Keratinocyte (primary cell): ENCODE data around the gene XAB2. TPM values are rescaled to one million over a fixed set of nuclear protein-coding genes. Genes with fewer than 3 reads are reported as not detected.

Source experiments
- DNase-seq: peaks from one replicate; pipeline ENCODE4 v3.0.0-alpha.2; 2011; ENCODE audit warnings: low read depth, missing footprints, low spot score
- FAIRE-seq: peaks from 2 replicates; lab custom pipeline; 2011; peaks lifted over from hg19 to GRCh38; lab: Jason Lieb, UNC
- H2AFZ ChIP-seq: 2 replicates; pipeline ENCODE4 v1.6.0; 2012; ENCODE audit warnings: low read length, control low read depth, inconsistent platforms; ENCODE audit not compliant: control insufficient read depth
- H3K27ac ChIP-seq: 2 replicates; pipeline ENCODE4 v1.5.1; 2011; ENCODE audit warnings: low read length; ENCODE audit not compliant: control insufficient read depth, insufficient read depth
- H3K27me3 ChIP-seq: 3 replicates; pipeline ENCODE4 v1.6.0; 2011; ENCODE audit warnings: low read length; ENCODE audit not compliant: control insufficient read depth, insufficient read depth; ENCODE audit errors: extremely low read depth
- H3K36me3 ChIP-seq, 2 experiments: 2 replicates in 1 of 2; 3 replicates in 1 of 2; pipeline ENCODE4 v1.5.1; 2011; ENCODE audit warnings: low read length in 2 of 2, mild to moderate bottlenecking in 1 of 2; ENCODE audit not compliant: control insufficient read depth in 2 of 2, insufficient read depth in 2 of 2; ENCODE audit errors: extremely low read depth in 1 of 2
- H3K4me1 ChIP-seq: 3 replicates; pipeline ENCODE4 v1.5.1; 2011; ENCODE audit warnings: low read length; ENCODE audit not compliant: control insufficient read depth, insufficient read depth; ENCODE audit errors: extremely low read depth
- H3K4me2 ChIP-seq: 3 replicates; pipeline ENCODE4 v1.6.0; 2011; ENCODE audit warnings: low read depth, low read length; ENCODE audit not compliant: control insufficient read depth, insufficient read depth; ENCODE audit errors: extremely low read depth
- H3K4me3 ChIP-seq, 3 experiments: fragments of 200-600 bp in 1 of 3; sonication (generic) in 1 of 3; 2 replicates in 2 of 3; 3 replicates in 1 of 3; pipeline ENCODE4 v1.5.1; 2011 to 2016; ENCODE audit warnings: low read length in 3 of 3, mild to moderate bottlenecking in 3 of 3, control low read depth in 2 of 3, inconsistent platforms in 1 of 3, low read depth in 1 of 3, mixed read lengths in 1 of 3, mixed run types in 1 of 3, moderate library complexity in 1 of 3; ENCODE audit not compliant: control insufficient read depth in 2 of 3, insufficient read depth in 2 of 3; ENCODE audit errors: extremely low read depth in 1 of 3
- H3K79me2 ChIP-seq: 2 replicates; pipeline ENCODE4 v1.6.0; 2012; ENCODE audit warnings: low read length; ENCODE audit not compliant: control insufficient read depth, insufficient read depth
- H3K9ac ChIP-seq: 3 replicates; pipeline ENCODE4 v1.6.0; 2011; ENCODE audit warnings: low read length; ENCODE audit not compliant: control insufficient read depth, insufficient read depth; ENCODE audit errors: extremely low read depth
- H3K9me1 ChIP-seq: 3 replicates; pipeline ENCODE4 v1.6.0; 2011; ENCODE audit warnings: low read length; ENCODE audit not compliant: control insufficient read depth, insufficient read depth; ENCODE audit errors: extremely low read depth
- H3K9me3 ChIP-seq: 2 replicates; pipeline ENCODE4 v1.5.1; 2012; ENCODE audit warnings: low read depth, low read length; ENCODE audit not compliant: control insufficient read depth
- H4K20me1 ChIP-seq: 3 replicates; pipeline ENCODE4 v1.6.0; 2011; ENCODE audit warnings: low read length; ENCODE audit not compliant: control insufficient read depth, insufficient read depth; ENCODE audit errors: extremely low read depth
- EZH2 ChIP-seq: IDR thresholded peaks from one replicate; pipeline ENCODE4 v1.6.1; 2012; ENCODE audit warnings: inconsistent platforms, mild to moderate bottlenecking, low read length, moderate library complexity
- dilution Hi-C: fragments of 300-500 bp; cut with MboI; formaldehyde crosslinking; loops from one replicate; pipeline ENCODE4 v1.7.0; 2020; ENCODE audit warnings: low sequenced_read_pairs; ENCODE audit not compliant: extremely low pct_ligation_motif_present
- polyA plus RNA-seq, 5 experiments: library from polyadenylated mRNA; depleted of rRNA in 3 of 5; stranded (reverse) in 3 of 5; stranded (forward) in 1 of 5; unstranded in 1 of 5; fragments of >200 nt; gene quantifications; 1 replicate in 1 of 5; 2 replicates in 3 of 5; 3 replicates in 1 of 5; pipeline versions ENCODE4 v1.2.1 to v1.2.3, GENCODE V29; 2011 to 2012; ENCODE audit warnings: missing spikeins in 2 of 5, low read depth in 1 of 5, low replicate concordance in 1 of 5
- TF ChIP-seq, protein P1 (sequence below), 3 experiments: IDR thresholded peaks in 1 of 3; conservative IDR thresholded peaks in 1 of 3; optimal IDR thresholded peaks in 1 of 3; 2 replicates in 2 of 3; 3 replicates in 1 of 3; pipeline versions ENCODE3 to v1.5.1; 2011; ENCODE audit warnings: low read length in 3 of 3, mild to moderate bottlenecking in 3 of 3, moderate library complexity in 2 of 3, control low read depth in 1 of 3, inconsistent platforms in 1 of 3; ENCODE audit not compliant: insufficient read depth in 2 of 3; ENCODE audit errors: extremely low read depth in 1 of 3

Gene XAB2
- polyA plus RNA-seq, 1 donor (not counting 4 experiments of a cell fraction or from before 2014, with no cell fraction given), result 15.6 TPM

- Histone ChIP-seq H3K9ac (peak within 1 kb of the TSS; percentile 73), H3K79me2 (no peaks in the 10 kb centered on the region), H3K27me3 (no peaks in the 10 kb centered on the region), H3K27ac (no peak within 1 kb of the TSS), H3K36me3 (peaks cover 0 to 2% of the 10 kb centered on the region in 2 experiments), H3K4me1 (peaks cover 13% of the 10 kb centered on the region), H3K9me1 (peaks cover 4% of the 10 kb centered on the region), H3K9me3 (no peaks in the 10 kb centered on the region), H3K4me3 (peak within 1 kb of the TSS; percentile 56 to 70 (median 62)), H3K4me2 (peak within 1 kb of the TSS; percentile 81), H2AFZ (peak within 1 kb of the TSS; percentile 27), H4K20me1 (peaks cover 8% of the 10 kb centered on the region)
- no peak for TF ChIP-seq EZH2
- TF ChIP-seq, protein P1, sequence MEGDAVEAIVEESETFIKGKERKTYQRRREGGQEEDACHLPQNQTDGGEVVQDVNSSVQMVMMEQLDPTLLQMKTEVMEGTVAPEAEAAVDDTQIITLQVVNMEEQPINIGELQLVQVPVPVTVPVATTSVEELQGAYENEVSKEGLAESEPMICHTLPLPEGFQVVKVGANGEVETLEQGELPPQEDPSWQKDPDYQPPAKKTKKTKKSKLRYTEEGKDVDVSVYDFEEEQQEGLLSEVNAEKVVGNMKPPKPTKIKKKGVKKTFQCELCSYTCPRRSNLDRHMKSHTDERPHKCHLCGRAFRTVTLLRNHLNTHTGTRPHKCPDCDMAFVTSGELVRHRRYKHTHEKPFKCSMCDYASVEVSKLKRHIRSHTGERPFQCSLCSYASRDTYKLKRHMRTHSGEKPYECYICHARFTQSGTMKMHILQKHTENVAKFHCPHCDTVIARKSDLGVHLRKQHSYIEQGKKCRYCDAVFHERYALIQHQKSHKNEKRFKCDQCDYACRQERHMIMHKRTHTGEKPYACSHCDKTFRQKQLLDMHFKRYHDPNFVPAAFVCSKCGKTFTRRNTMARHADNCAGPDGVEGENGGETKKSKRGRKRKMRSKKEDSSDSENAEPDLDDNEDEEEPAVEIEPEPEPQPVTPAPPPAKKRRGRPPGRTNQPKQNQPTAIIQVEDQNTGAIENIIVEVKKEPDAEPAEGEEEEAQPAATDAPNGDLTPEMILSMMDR (optimal IDR thresholded peaks at IDR 0.05 in 1 of 3, IDR thresholded peaks at IDR 0.05 in 1 of 3, conservative IDR thresholded peaks at IDR 0.05 in 1 of 3; ENCODE audit: extremely low read depth in 1 of 3, insufficient read depth in 2 of 3, low read length in 3 of 3), result no peak
- FAIRE-seq, result no peak
- DNase-seq, result no peak
- dilution Hi-C loops, result no loop called here
Measured at GRCh38 chr19:7595466-7596133, 33.7 kb downstream of the XAB2 start, which contains the start of gene CAMSAP3. TSS of gene CAMSAP3 (plus strand) at chr19:7595863. CDS start at chr19:7596003, 140 bp downstream.

GRCh38 chr19:7590256-7590655, 39.1 kb downstream of the XAB2 start:
- no peak overlapping the region for H3K4me3 ChIP-seq
- H2AFZ ChIP-seq, result no peak overlapping the region
- H3K9me3 ChIP-seq, result no peaks in the 10 kb centered on the region
- DNase-seq (no peak), FAIRE-seq (no peak)
- no peaks in the 10 kb centered on the region for H3K36me3 ChIP-seq
- peaks cover 9% of the 10 kb centered on the region for H3K4me1 ChIP-seq
- H3K4me2 ChIP-seq, result no peak overlapping the region
- H3K79me2 ChIP-seq, result no peaks in the 10 kb centered on the region
- H3K27ac ChIP-seq, result no peak overlapping the region
- H3K9ac ChIP-seq, result no peak overlapping the region
- dilution Hi-C loops, result no loop called here
- H3K27me3 ChIP-seq, result peaks cover 4% of the 10 kb centered on the region
- H3K9me1 ChIP-seq, result no peaks in the 10 kb centered on the region
- no peaks in the 10 kb centered on the region for H4K20me1 ChIP-seq
- no peak for TF ChIP-seq EZH2
- TF ChIP-seq, protein P1 (optimal IDR thresholded peaks at IDR 0.05 in 1 of 3, IDR thresholded peaks at IDR 0.05 in 1 of 3, conservative IDR thresholded peaks at IDR 0.05 in 1 of 3; ENCODE audit: extremely low read depth in 1 of 3, insufficient read depth in 2 of 3, low read length in 3 of 3), result no peak
